SU-DHL-6 (cell line): ENCODE data around the gene CDH13.

Experiments
- H2AFZ ChIP-seq: fragments of 200-600 bp; sonication (generic); 2 replicates; pipeline ENCODE4 v1.6.1; 2014; ENCODE audit warnings: low read depth, mild to moderate bottlenecking, moderate library complexity, mixed read lengths, antibody characterized with exemption, low read length; ENCODE audit not compliant: severe bottlenecking
- H3F3A ChIP-seq: fragments of 200-600 bp; shearing (Covaris generic); 2 replicates; pipeline ENCODE4 v1.6.0; 2016; ENCODE audit warnings: antibody characterized with exemption, mild to moderate bottlenecking; ENCODE audit not compliant: insufficient read depth
- H3K27ac ChIP-seq: fragments of 200-600 bp; sonication (generic); 2 replicates; pipeline ENCODE4 v1.5.1; 2016; ENCODE audit warnings: low read depth, mild to moderate bottlenecking, low read length, moderate library complexity, mixed read lengths
- H3K27me3 ChIP-seq: fragments of 200-600 bp; sonication (generic), shearing (Covaris generic); 2 replicates; pipeline ENCODE4 v1.6.0; 2014; ENCODE audit warnings: mild to moderate bottlenecking, low read length
- H3K36me3 ChIP-seq: fragments of 200-600 bp; sonication (generic); 2 replicates; pipeline ENCODE4 v1.6.1; 2014; ENCODE audit warnings: mild to moderate bottlenecking, low read length, mixed read lengths
- H3K4me2 ChIP-seq: fragments of 300-600, 200-600 bp; shearing (Covaris generic), sonication (generic); 2 replicates; pipeline ENCODE4 v1.6.0; 2014; ENCODE audit warnings: low read length, low read depth, mild to moderate bottlenecking; ENCODE audit not compliant: poor library complexity, severe bottlenecking
- H3K4me3 ChIP-seq: fragments of 200-600 bp; sonication (generic); 2 replicates; pipeline ENCODE4 v1.5.1; 2014; ENCODE audit warnings: antibody characterized with exemption, low read length, mild to moderate bottlenecking, mixed read lengths; ENCODE audit not compliant: insufficient read depth, poor library complexity, severe bottlenecking
- H3K79me2 ChIP-seq: fragments of 200-600 bp; sonication (generic); 2 replicates; pipeline ENCODE4 v1.6.1; 2014; ENCODE audit warnings: mild to moderate bottlenecking, low read length, moderate library complexity; ENCODE audit not compliant: insufficient read depth
- H3K9ac ChIP-seq: fragments of 200-600 bp; sonication (generic); 2 replicates; pipeline ENCODE4 v1.7.0; 2014; ENCODE audit warnings: mild to moderate bottlenecking, low read length
- H3K9me2 ChIP-seq: fragments of 200-600 bp; sonication (generic); replicated peaks from 2 replicates; pipeline ENCODE4 v1.6.1; 2014; ENCODE audit warnings: low read length; ENCODE audit not compliant: insufficient read depth
- H3K9me3 ChIP-seq: fragments of 200-600 bp; sonication (generic); 2 replicates; pipeline ENCODE4 v1.6.1; 2014; ENCODE audit warnings: low read length, mixed read lengths; ENCODE audit not compliant: insufficient read depth
- H4K20me1 ChIP-seq: fragments of 200-600 bp; sonication (generic); 2 replicates; pipeline ENCODE4 v1.6.1; 2014; ENCODE audit warnings: low read depth, mild to moderate bottlenecking, antibody characterized with exemption, low read length, moderate library complexity, mixed read lengths
- CTCF ChIP-seq: fragments of 200-600 bp; sonication (generic); IDR thresholded peaks from one replicate; pipeline ENCODE4 v1.5.1; 2017; ENCODE audit warnings: antibody characterized with exemption, mild to moderate bottlenecking, low read length, moderate library complexity; ENCODE audit not compliant: insufficient read depth, poor library complexity, severe bottlenecking
- EZH2phosphoT487 ChIP-seq: fragments of 200-600 bp; sonication (generic), shearing (Covaris generic); conservative IDR thresholded peaks from 2 replicates; pipeline ENCODE4 v1.6.1; 2018; ENCODE audit warnings: mild to moderate bottlenecking, antibody characterized with exemption, low read length, moderate library complexity, mixed read lengths

The CDH13 gene

GRCh38 chr16:83271123-83271522, 644.4 kb downstream of the CDH13 start:
- Histone ChIP-seq H3K36me3 (no peaks in the 10 kb centered on the region), H3K79me2 (no peaks in the 10 kb centered on the region), H3K4me3 (no peak overlapping the region), H3K27me3 (no peaks in the 10 kb centered on the region), H2AFZ (no peak overlapping the region), H3K9me2 (no peaks in the 10 kb centered on the region), H3K9me3 (no peaks in the 10 kb centered on the region), H3K9ac (no peak overlapping the region), H3K27ac (no peak overlapping the region), H4K20me1 (no peaks in the 10 kb centered on the region), H3F3A (no peaks in the 10 kb centered on the region), H3K4me2 (no peak overlapping the region)
- no peak for TF ChIP-seq CTCF
- TF ChIP-seq EZH2phosphoT487: no peak

GRCh38 chr16:83271970-83272575, 645.3 kb downstream of the CDH13 start:
- no peaks in the 10 kb centered on the region for H3K79me2 ChIP-seq
- H3K27me3 ChIP-seq: no peaks in the 10 kb centered on the region
- H3K27ac ChIP-seq: no peak overlapping the region
- H3K9me2 ChIP-seq: no peaks in the 10 kb centered on the region
- no peaks in the 10 kb centered on the region for H4K20me1 ChIP-seq
- no peaks in the 10 kb centered on the region for H3K9me3 ChIP-seq
- no peak for TF ChIP-seq EZH2phosphoT487
- TF ChIP-seq CTCF: no peak
- no peak overlapping the region for H3K4me3 ChIP-seq
- no peak overlapping the region for H2AFZ ChIP-seq
- H3K9ac ChIP-seq: no peak overlapping the region
- H3F3A ChIP-seq: no peaks in the 10 kb centered on the region
- H3K36me3 ChIP-seq: no peaks in the 10 kb centered on the region
- H3K4me2 ChIP-seq: no peak overlapping the region

- TF ChIP-seq EZH2phosphoT487 (no peak), CTCF (no peak)
- Histone ChIP-seq H3F3A (no peaks in the 10 kb centered on the region), H3K9ac (no peak overlapping the region), H3K4me2 (no peak overlapping the region), H3K27ac (no peak overlapping the region), H4K20me1 (no peaks in the 10 kb centered on the region), H3K9me2 (no peaks in the 10 kb centered on the region), H3K4me3 (no peak overlapping the region), H3K79me2 (no peaks in the 10 kb centered on the region), H2AFZ (no peak overlapping the region), H3K27me3 (no peaks in the 10 kb centered on the region), H3K36me3 (no peaks in the 10 kb centered on the region), H3K9me3 (no peaks in the 10 kb centered on the region)
These were observed 646.1 kb downstream of the CDH13 start for GRCh38 chr16:83272843-83273242.
